ENCODE results near the gene ORM2.

DNA sequence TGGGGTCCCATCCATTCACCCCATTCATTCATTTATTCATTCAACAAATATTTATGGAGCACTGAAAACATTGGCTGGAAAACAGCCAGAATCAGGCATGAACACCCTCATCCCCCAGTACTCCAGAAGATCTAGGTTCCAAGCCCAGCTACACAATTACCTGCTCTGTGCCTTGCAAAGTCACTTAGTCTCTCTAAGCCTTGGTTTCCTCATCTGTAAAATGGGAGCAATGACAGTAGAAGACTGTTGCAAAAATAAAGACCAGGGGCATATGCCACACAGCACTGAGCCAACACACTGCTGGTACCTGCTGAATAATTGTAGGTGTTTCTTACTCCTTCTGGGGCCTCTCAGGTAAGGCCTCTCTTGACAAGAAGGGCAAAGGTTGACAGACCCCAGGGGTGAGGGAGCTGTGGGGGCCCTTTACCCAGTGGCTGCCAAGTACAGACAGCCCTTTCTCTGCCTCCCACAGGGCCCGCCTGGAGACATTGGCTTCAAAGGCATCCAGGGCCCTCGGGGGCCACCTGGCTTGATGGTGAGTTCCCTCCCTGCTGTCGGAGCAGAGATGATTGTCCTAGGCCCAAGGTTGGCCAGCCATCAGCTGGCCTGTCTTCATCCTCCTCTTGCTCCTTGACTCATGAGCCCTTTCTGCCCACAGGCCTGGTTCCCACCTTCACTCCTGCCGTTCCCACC lies 29.4 kb upstream of the ORM2 start:
- TF ChIP-seq POLR2A (IDR thresholded peaks at IDR 0.05; ENCODE audit: low read depth, low read length) (no peak), POLR2AphosphoS5 (IDR thresholded peaks at IDR 0.05; ENCODE audit: low read depth, low read length) (no peak)
